T-helper 17 cell (primary cell): ENCODE results near the gene PLCB1. TPM values are rescaled to one million over a fixed set of nuclear protein-coding genes. Genes with fewer than 3 reads are reported as not detected.

Source experiments
- ATAC-seq: fragments of 150-1000 bp; cut with Tn5 transposase; 2 replicates; pipeline ENCODE4 v1.10.0; 2021; ENCODE audit warnings: mild to moderate bottlenecking, moderate library complexity
- DNase-seq, 3 donors: peaks; one replicate each; pipeline versions ENCODE4 v3.0.0 to v3.0.0-alpha.2; 2020 to 2021
- H3K9me3 ChIP-seq: one replicate; pipeline ENCODE4 v1.7.0; 2013; ENCODE audit warnings: low read length, mild to moderate bottlenecking; ENCODE audit not compliant: control insufficient read depth, poor library complexity, severe bottlenecking
- H3K27ac Mint-ChIP-seq: one replicate; pipeline ENCODE4 v1.8.0; 2022; ENCODE audit warnings: mild to moderate bottlenecking, moderate library complexity, mixed read lengths
- H3K27me3 Mint-ChIP-seq: one replicate; pipeline ENCODE4 v1.8.0; 2022; ENCODE audit warnings: mixed read lengths
- H3K36me3 Mint-ChIP-seq: one replicate; pipeline ENCODE4 v1.8.0; 2022; ENCODE audit warnings: low read depth, mixed read lengths
- H3K4me1 Mint-ChIP-seq: one replicate; pipeline ENCODE4 v1.8.0; 2022; ENCODE audit warnings: mild to moderate bottlenecking, mixed read lengths
- H3K4me3 Mint-ChIP-seq: one replicate; pipeline ENCODE4 v1.8.0; 2022; ENCODE audit warnings: mild to moderate bottlenecking, moderate library complexity, mixed read lengths
- total RNA-seq, 4 donors: library from RNA in 2 of 4; stranded (reverse) in 2 of 4; gene quantifications; one replicate each; pipeline ENCODE4 v1.2.3 and lab custom pipeline; 2022 to 2026

PLCB1 gene
- total RNA-seq, 2 donors from 2014 or later = 19.1 to 23.1 TPM

DNA sequence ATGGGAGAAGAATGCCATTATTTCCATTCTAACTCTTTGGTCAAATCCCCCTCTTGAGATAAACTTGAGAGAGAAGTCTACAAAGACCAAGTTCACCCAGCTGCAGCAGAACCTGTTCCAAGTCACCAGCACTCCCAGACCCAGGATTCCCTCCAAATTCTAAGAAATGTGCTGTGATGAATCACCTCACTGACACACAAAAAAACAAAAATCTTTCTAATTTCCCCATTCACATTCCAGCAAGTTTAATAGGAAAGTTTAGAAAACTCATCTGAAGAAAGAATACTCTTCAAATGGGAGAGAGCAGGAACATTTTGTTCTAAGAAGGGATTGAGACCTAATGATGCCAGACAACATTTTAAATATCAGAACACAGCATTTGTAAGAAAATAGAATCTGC, 723.2 kb downstream of the PLCB1 start:
- ATAC-seq = no peak
- DNase-seq = no peak
- Mint-ChIP-seq H3K4me1 (no peaks in the 10 kb centered on the region), H3K27ac (no peak overlapping the region), H3K27me3 (no peaks in the 10 kb centered on the region), H3K36me3 (no peaks in the 10 kb centered on the region), H3K4me3 (no peak overlapping the region)
- no peaks in the 10 kb centered on the region for H3K9me3 ChIP-seq

DNA sequence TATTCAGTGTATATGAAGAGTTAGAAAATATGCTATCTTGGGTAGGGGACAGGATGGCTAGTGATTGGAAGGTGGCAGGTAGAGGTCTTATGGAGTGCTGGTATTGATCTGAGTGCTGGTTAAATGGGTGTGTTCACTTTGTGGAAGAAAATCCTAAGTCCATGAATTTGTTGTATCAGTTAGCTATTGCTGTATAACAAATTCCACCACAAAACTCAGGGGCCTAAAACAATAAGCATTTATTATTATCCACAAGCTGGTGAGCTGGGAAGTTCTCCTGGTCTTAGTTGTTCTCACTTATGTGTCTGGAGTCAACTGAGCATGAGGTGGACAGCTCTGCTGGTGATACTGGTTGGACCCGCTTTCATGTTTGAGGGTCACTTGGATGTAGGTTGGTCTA, 724.6 kb downstream of the PLCB1 start:
- no peak for DNase-seq
- Mint-ChIP-seq H3K27me3 (no peaks in the 10 kb centered on the region), H3K4me3 (no peak overlapping the region), H3K36me3 (no peaks in the 10 kb centered on the region), H3K27ac (no peak overlapping the region), H3K4me1 (no peaks in the 10 kb centered on the region)
- H3K9me3 ChIP-seq = no peaks in the 10 kb centered on the region
- ATAC-seq = no peak

DNA sequence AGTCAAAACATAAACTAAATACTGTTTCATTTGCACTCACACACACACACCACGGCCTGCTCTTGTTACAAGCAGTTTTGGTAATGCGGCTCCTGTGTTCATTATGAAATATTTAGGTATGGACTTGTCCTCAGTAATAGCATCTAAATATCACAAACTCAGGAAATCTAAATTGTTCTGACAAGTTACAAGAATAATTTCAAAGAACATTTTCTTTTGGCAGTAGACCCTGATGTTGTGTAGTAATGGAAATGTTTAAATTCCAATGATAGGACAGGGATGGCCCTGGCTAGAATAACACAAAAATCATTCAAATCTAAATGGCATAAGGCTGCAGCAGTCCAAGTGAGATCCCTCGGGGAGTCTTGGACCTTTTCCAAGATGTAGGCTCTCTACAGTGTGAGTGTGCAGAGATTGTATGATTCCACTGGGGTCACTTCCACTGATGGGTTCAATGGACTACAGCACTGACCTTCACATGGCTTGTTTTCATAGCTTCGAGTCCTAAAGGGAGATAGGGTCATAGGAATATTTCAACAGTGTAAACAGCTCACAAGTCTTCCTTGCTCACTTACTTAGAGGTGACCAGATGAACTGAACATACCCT, 726.2 kb downstream of the PLCB1 start:
- no peak overlapping the region for H3K4me3 Mint-ChIP-seq
- H3K27ac Mint-ChIP-seq = no peak overlapping the region
- H3K36me3 Mint-ChIP-seq = no peaks in the 10 kb centered on the region
- no peaks in the 10 kb centered on the region for H3K4me1 Mint-ChIP-seq
- no peaks in the 10 kb centered on the region for H3K9me3 ChIP-seq
- no peaks in the 10 kb centered on the region for H3K27me3 Mint-ChIP-seq
- ATAC-seq (no peak), DNase-seq (no peak)

DNA sequence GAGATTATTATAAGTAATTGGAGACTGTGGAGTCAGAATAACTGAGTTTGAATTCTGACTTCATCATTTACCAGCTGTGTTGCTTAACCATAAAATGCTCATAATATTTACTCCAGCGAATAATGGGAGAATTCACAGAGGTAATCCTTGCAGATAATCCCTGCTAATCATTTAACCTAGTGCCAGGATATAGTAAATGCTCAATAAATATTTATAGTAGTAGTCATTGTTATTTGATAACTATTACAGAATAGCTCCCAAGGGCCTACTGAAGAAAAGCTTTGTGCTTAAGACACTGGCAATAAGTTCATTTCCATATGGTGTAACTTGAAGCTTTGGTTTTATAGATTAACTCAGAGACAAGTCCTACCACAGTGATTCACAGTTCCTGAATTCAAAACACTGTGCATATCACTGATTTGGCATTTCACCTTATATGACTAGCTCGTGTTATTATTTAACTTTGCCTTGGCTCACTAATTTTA, 728.0 kb downstream of the PLCB1 start:
- no peak overlapping the region for H3K4me3 Mint-ChIP-seq

DNA sequence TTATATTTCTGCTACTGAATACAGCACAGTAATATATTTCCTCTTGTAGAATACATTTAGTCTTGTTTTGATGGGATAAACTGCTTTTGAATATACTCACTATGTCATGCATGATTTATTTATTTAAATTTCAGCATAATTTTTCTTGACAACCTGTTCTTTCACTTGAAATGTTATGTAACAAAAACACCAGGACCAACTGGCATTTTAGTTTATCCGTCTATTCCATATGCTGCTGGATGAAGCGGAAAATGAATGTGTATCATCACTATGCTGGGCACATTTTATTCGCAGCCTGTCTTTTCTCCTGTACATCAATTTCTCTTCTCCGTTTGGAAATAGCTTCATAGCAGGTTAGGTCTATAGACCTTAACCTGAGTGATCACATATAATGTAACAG, 730.0 kb downstream of the PLCB1 start:
- no peaks in the 10 kb centered on the region for H3K9me3 ChIP-seq
- no peaks in the 10 kb centered on the region for H3K4me1 Mint-ChIP-seq
- no peaks in the 10 kb centered on the region for H3K36me3 Mint-ChIP-seq
- no peak overlapping the region for H3K4me3 Mint-ChIP-seq
- H3K27ac Mint-ChIP-seq = no peak overlapping the region
- no peak for DNase-seq
- no peak for ATAC-seq
- H3K27me3 Mint-ChIP-seq = no peaks in the 10 kb centered on the region

More for the DNA sequence above, 728.0 kb downstream of the PLCB1 start:
- H3K27me3 Mint-ChIP-seq = no peaks in the 10 kb centered on the region
- H3K36me3 Mint-ChIP-seq = no peaks in the 10 kb centered on the region
- DNase-seq (no peak), ATAC-seq (no peak)
- no peaks in the 10 kb centered on the region for H3K9me3 ChIP-seq
- H3K27ac Mint-ChIP-seq = no peak overlapping the region
- H3K4me1 Mint-ChIP-seq = no peaks in the 10 kb centered on the region

DNA sequence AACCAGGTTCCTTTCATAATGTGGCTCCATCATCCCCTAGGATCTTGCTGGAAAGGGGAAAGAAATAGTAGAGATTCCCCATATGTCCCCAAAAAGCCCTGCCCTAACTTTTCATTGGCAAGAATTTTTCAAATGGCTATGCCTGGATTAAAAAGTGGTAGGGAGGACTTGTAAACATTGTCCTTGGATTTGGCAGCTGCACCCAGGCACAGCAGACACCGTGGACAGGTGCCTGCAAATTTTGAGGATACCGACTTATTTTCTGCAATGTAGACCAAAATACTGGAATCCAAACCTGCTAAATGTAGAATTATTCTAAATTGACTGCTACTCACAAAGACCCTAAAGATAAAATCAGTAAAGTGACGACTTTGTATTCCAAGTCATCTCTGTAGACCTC, 733.6 kb downstream of the PLCB1 start:
- H3K27me3 Mint-ChIP-seq = no peaks in the 10 kb centered on the region
- H3K9me3 ChIP-seq = no peaks in the 10 kb centered on the region
- H3K4me1 Mint-ChIP-seq = no peaks in the 10 kb centered on the region
- DNase-seq = no peak
- no peak for ATAC-seq
- no peak overlapping the region for H3K4me3 Mint-ChIP-seq
- H3K36me3 Mint-ChIP-seq = no peaks in the 10 kb centered on the region
- H3K27ac Mint-ChIP-seq = no peak overlapping the region

DNA sequence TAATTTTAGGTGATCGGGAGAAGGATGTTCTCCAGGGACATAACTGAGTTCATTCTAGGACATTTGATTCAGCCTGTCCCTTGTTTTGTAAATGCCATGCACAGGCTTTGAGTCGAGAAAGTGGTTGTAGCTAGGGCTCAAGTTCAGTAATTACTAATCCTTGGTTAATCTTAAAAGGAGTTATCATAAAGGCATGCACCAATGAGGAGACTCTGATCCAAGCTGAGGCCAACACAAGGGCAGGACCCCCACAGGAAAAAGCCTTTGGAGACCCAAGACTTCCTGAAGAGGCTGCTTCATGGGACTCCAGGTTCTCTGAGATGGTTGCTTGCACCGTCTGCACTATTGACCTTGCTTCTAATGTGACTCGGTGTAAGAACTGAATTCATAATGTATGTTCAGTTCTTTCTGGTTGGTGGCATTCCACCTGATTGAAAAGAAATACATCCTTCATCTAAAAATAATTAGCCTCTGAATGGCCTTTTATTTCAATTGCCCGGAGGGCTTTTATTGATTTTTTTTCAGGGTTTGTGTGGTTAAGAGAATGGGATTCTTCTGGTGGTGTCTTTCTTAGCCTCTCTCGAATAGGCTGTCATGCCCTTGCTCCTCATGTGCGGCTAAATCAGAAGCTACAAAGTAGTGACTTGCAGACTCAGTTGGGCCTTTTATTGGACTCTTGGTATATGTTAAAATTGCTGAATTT, 735.1 kb downstream of the PLCB1 start:
- no peaks in the 10 kb centered on the region for H3K4me1 Mint-ChIP-seq
- no peak for ATAC-seq
- no peak for DNase-seq
- H3K27ac Mint-ChIP-seq = no peak overlapping the region
- no peak overlapping the region for H3K4me3 Mint-ChIP-seq
- no peaks in the 10 kb centered on the region for H3K9me3 ChIP-seq
- H3K36me3 Mint-ChIP-seq = no peaks in the 10 kb centered on the region
- no peaks in the 10 kb centered on the region for H3K27me3 Mint-ChIP-seq

DNA sequence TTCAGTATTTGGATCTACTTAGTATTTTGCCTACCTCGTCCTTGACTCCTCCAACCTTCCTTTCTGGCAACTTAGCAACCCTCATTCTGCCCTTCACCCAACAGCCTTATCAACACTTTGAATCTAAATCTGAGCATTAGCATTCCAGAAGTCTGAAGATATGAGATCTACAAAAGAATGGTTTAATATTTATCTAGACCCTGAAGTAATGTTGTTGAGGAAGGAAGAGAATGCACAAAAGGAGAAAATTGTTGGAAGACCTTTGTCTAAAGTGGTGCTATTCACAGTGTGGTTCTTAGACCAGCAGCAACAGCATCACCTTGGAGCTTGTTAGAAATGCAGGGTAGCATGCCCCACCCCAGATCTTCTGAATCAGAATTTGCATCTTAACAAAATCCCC, 738.6 kb downstream of the PLCB1 start:
- Mint-ChIP-seq H3K27ac (no peak overlapping the region), H3K36me3 (no peaks in the 10 kb centered on the region), H3K27me3 (no peaks in the 10 kb centered on the region), H3K4me3 (no peak overlapping the region), H3K4me1 (no peaks in the 10 kb centered on the region)
- H3K9me3 ChIP-seq = no peaks in the 10 kb centered on the region
- ATAC-seq (no peak), DNase-seq (no peak)

DNA sequence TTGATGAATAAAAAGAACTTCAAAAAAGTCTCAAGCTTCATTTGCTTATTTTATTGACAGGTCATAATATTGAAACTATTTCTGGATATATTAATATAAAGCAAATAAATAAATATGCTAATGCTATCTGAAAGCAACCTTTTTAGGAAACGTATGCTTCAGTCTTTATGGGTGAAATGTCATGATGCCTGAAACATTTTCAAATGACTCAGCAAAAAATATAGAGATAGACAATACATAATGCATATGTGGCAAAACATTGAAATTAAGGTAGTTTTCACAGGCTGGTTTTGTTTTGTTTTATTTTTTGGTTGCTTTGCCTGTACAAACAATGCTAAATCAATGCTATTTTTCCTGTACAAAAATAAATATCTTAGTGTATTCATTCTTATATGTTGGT, 742.4 kb downstream of the PLCB1 start:
- H3K4me1 Mint-ChIP-seq = no peaks in the 10 kb centered on the region
- H3K9me3 ChIP-seq = no peaks in the 10 kb centered on the region
- ATAC-seq (no peak), DNase-seq (no peak)
- H3K36me3 Mint-ChIP-seq = peaks cover 2% of the 10 kb centered on the region
- no peak overlapping the region for H3K4me3 Mint-ChIP-seq
- no peaks in the 10 kb centered on the region for H3K27me3 Mint-ChIP-seq
- H3K27ac Mint-ChIP-seq = no peak overlapping the region

DNA sequence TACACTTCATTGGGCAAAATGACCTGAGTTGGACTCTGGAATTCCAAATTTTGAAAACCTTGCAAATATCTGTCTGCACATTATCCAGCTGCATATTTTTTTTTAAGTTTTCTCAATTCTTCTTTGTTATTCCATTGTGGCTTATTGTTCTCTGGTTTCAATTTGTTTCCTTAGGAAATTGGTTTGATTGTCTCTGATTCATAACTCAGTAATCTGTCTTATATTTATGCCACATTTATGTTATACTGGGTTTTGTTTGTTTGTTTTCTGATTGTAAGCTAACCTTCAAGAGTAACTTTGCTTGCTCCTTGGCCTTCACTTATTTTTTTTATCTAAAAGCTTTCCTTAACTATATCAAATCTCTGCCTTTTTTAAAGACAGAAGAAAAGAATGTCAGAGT, 743.5 kb downstream of the PLCB1 start:
- Mint-ChIP-seq H3K4me3 (no peak overlapping the region), H3K27me3 (no peaks in the 10 kb centered on the region), H3K27ac (no peak overlapping the region), H3K4me1 (no peaks in the 10 kb centered on the region), H3K36me3 (peaks cover 2% of the 10 kb centered on the region)
- DNase-seq (no peak), ATAC-seq (no peak)
- no peaks in the 10 kb centered on the region for H3K9me3 ChIP-seq

DNA sequence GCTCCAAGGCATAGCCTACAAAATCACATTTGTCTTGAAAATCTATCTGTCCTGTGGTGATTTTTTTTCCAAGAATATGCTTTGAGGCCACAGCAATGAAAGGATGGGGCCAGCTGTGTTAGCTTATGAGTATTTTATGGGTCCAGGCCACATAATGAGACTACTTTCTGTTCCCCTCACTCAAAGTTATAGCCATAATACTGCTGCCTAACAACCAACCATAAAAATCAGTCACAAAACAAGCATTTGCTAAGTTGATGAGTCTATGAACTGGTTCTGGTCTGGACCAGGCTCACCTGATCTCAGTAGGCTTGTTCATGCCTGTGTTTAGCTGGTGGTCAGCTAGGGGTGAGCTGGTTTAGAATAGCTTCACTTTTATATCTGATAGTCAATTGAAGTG, 744.3 kb downstream of the PLCB1 start:
- H3K4me3 Mint-ChIP-seq = no peak overlapping the region
- no peaks in the 10 kb centered on the region for H3K9me3 ChIP-seq
- ATAC-seq (no peak), DNase-seq (no peak)
- no peaks in the 10 kb centered on the region for H3K27me3 Mint-ChIP-seq
- H3K27ac Mint-ChIP-seq = no peak overlapping the region
- H3K36me3 Mint-ChIP-seq = peaks cover 2% of the 10 kb centered on the region
- H3K4me1 Mint-ChIP-seq = no peaks in the 10 kb centered on the region

DNA sequence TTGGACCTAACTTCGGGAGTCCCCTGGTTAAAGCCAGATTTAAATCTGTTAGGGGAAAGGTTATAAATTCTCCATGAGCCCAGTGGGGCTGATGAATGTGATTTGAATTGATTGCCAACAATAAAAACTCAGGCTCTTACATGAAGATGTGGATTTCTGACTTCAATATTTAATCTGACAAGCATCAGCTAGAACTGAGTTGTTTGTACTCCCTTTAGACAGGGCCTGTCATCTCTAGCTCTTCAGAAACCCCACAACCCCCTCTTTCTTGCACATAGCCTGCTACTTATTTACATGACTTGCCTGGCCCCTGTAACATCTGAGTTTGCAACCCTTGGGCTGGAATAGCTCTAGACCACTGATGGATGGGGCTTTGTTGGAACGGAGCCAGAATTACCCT, 745.2 kb downstream of the PLCB1 start:
- Mint-ChIP-seq H3K4me1 (no peaks in the 10 kb centered on the region), H3K27ac (no peak overlapping the region), H3K27me3 (no peaks in the 10 kb centered on the region), H3K4me3 (no peak overlapping the region), H3K36me3 (peaks cover 2% of the 10 kb centered on the region)
- ATAC-seq (no peak), DNase-seq (no peak)
- H3K9me3 ChIP-seq = no peaks in the 10 kb centered on the region

DNA sequence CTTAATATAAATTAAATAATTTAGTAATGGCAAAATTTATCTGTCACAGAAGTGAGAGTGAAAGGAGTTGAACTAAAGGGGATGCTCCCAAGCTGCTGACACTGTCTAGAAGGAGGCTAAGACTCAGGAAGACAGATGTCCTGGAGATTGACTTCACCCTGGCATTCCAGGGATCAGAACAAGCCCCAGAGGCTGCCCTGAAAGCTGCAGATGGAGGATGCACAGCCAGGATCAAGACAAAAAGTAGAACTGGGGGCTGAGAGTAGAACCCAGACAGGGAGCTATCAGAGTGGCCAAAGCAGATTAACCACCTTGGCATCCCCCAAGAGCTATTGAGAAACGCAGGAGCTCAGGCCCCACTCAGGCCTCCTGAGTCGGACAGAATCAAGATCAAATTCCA, 747.6 kb downstream of the PLCB1 start:
- DNase-seq (no peak), ATAC-seq (no peak)
- H3K4me3 Mint-ChIP-seq = no peak overlapping the region
- no peaks in the 10 kb centered on the region for H3K4me1 Mint-ChIP-seq
- H3K27ac Mint-ChIP-seq = no peak overlapping the region
- H3K27me3 Mint-ChIP-seq = no peaks in the 10 kb centered on the region
- no peaks in the 10 kb centered on the region for H3K9me3 ChIP-seq
- H3K36me3 Mint-ChIP-seq = peaks cover 2% of the 10 kb centered on the region
